H1 (cell line): ENCODE measurements around the gene SLC35F1. TPM values are rescaled to one million over a fixed set of nuclear protein-coding genes. Genes with fewer than 3 reads are reported as not detected.

Experiments used
- BCL11A ChIP-seq, 2 experiments: IDR thresholded peaks; one replicate each; pipeline ENCODE4 v1.6.1; 2011; ENCODE audit warnings: low read depth in 2 of 2, low read length in 2 of 2, mild to moderate bottlenecking in 2 of 2
- CBX8 ChIP-seq: fragments of 300-800, 300-1000 bp; sonication (generic); IDR thresholded peaks from 2 replicates; pipeline ENCODE4 v1.7.1; 2016; ENCODE audit warnings: low read depth, low read length, borderline replicate concordance
- EGR1 ChIP-seq: IDR thresholded peaks from 2 replicates; pipeline ENCODE4 v1.6.1; 2011; ENCODE audit warnings: low read depth, low read length, borderline replicate concordance
- EP300 ChIP-seq, 2 experiments: IDR thresholded peaks; 1 replicate in 1 of 2; 2 replicates in 1 of 2; pipeline ENCODE4 v1.6.1; 2011 to 2012; ENCODE audit warnings: low read depth in 2 of 2, low read length in 2 of 2, mild to moderate bottlenecking in 2 of 2, borderline replicate concordance in 1 of 2, inconsistent platforms in 1 of 2, moderate library complexity in 1 of 2
- SP2 ChIP-seq: IDR thresholded peaks from 2 replicates; pipeline ENCODE4 v1.6.1; 2012; ENCODE audit warnings: mild to moderate bottlenecking, low read length, inconsistent platforms
- polyA plus RNA-seq, 7 experiments: library from polyadenylated mRNA; depleted of rRNA in 3 of 7; stranded (reverse) in 5 of 7; unstranded in 2 of 7; fragments of >200 nt in 5 of 7; fragments of 200-250 nt in 2 of 7; gene quantifications; 1 replicate in 5 of 7; 2 replicates in 1 of 7; 4 replicates in 1 of 7; pipeline versions ENCODE4 v1.2.1 to v1.2.3, GENCODE V29; 2011 to 2013; ENCODE audit warnings: missing spikeins in 2 of 7, mixed read lengths in 2 of 7
- total RNA-seq: library from RNA; stranded (reverse); fragmentation: NEBNext Ultra II Directional; extraction: Animal tissue kit (Norgen Biotek cat#: 25700); gene quantifications from 2 replicates; pipeline ENCODE4 v1.2.1, GENCODE V29; 2021
- TF ChIP-seq, protein P1 (sequence below), 3 experiments: IDR thresholded peaks; 1 replicate in 2 of 3; 2 replicates in 1 of 3; pipeline versions ENCODE4 v1.5.1 to v1.6.1; 2011; ENCODE audit warnings: low read length in 3 of 3, mild to moderate bottlenecking in 3 of 3, inconsistent platforms in 2 of 3, low read depth in 1 of 3, moderate library complexity in 1 of 3; ENCODE audit not compliant: insufficient read depth in 1 of 3; ENCODE audit errors: control extremely low read depth in 1 of 3

The SLC35F1 gene
- total and polyA plus RNA-seq, 2 of the 8 experiments (the other 6 are each of a cell fraction or from before 2014, with no cell fraction given) = 7.0 to 10.0 TPM

DNA sequence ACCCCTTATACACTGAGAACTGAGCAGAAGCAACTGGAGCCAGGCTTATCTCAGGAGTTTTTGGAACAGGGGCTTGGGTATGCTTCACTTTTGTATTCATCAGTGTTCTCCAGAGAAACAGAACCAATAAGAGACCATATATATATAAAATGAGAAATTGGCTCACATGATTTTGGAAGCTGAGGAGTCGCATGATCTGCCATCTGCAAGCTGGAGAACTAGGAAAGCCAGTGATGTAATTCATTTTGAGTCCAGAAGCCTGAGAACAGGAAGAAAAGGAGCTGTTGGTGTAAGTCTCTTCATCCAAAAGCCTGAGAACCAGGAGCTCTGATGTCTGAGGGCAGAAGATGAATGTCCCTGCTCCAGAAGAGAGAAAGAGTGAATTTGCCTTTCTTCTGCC is 272.0 kb downstream of the SLC35F1 start (continued):
- TF ChIP-seq, protein P1, sequence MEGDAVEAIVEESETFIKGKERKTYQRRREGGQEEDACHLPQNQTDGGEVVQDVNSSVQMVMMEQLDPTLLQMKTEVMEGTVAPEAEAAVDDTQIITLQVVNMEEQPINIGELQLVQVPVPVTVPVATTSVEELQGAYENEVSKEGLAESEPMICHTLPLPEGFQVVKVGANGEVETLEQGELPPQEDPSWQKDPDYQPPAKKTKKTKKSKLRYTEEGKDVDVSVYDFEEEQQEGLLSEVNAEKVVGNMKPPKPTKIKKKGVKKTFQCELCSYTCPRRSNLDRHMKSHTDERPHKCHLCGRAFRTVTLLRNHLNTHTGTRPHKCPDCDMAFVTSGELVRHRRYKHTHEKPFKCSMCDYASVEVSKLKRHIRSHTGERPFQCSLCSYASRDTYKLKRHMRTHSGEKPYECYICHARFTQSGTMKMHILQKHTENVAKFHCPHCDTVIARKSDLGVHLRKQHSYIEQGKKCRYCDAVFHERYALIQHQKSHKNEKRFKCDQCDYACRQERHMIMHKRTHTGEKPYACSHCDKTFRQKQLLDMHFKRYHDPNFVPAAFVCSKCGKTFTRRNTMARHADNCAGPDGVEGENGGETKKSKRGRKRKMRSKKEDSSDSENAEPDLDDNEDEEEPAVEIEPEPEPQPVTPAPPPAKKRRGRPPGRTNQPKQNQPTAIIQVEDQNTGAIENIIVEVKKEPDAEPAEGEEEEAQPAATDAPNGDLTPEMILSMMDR (IDR thresholded peaks at IDR 0.05; ENCODE audit: control extremely low read depth in 1 of 3, insufficient read depth in 1 of 3, low read depth in 1 of 3, low read length in 3 of 3) = no peak
- TF ChIP-seq EGR1 = no peak
- no peak for TF ChIP-seq CBX8
- TF ChIP-seq BCL11A (IDR thresholded peaks at IDR 0.05; ENCODE audit: low read depth in 2 of 2, low read length in 2 of 2) = no peak
- no peak for TF ChIP-seq EP300 (IDR thresholded peaks at IDR 0.05; ENCODE audit: borderline replicate concordance in 1 of 2, low read depth in 2 of 2, low read length in 2 of 2)
- TF ChIP-seq SP2 = no peak
